CD14-positive monocyte (primary cell): ENCODE results near the gene HNF4A. TPM values are rescaled to one million over a fixed set of nuclear protein-coding genes. Genes with fewer than 3 reads are reported as not detected.

ENCODE experiments used
- DNase-seq, 3 donors: peaks; one replicate each; pipeline ENCODE4 v3.0.0-alpha.2; 2011 to 2022
- H2AFZ ChIP-seq: 2 replicates; pipeline ENCODE4 v1.6.0; 2012; ENCODE audit warnings: mild to moderate bottlenecking, low read depth, low read length, inconsistent platforms; ENCODE audit not compliant: insufficient read depth, poor library complexity, severe bottlenecking
- H3K27ac ChIP-seq, 2 donors: 1 replicate in 1 of 2; 2 replicates in 1 of 2; pipeline ENCODE4 v1.5.1; 2012 to 2013; ENCODE audit warnings: low read length in 2 of 2, control low read depth in 1 of 2, inconsistent platforms in 1 of 2, low read depth in 1 of 2, mild to moderate bottlenecking in 1 of 2
- H3K27me3 ChIP-seq, 2 donors: one replicate each; pipeline versions ENCODE4 v1.6.0 to v1.6.1; 2011 to 2013; ENCODE audit warnings: low read length in 2 of 2; ENCODE audit not compliant: control insufficient read depth in 2 of 2, insufficient read depth in 2 of 2
- H3K36me3 ChIP-seq, 2 donors: replicated peaks in 1 of 2; 1 replicate in 1 of 2; 2 replicates in 1 of 2; pipeline versions ENCODE4 v1.5.1 to v1.6.1; 2012 to 2013; ENCODE audit warnings: low read length in 2 of 2, control low read depth in 1 of 2, inconsistent platforms in 1 of 2, mild to moderate bottlenecking in 1 of 2; ENCODE audit not compliant: insufficient read depth in 2 of 2, control insufficient read depth in 1 of 2
- H3K4me1 ChIP-seq, 2 donors: 1 replicate in 1 of 2; 2 replicates in 1 of 2; pipeline versions ENCODE4 v1.5.1 to v1.6.1; 2012 to 2013; ENCODE audit warnings: low read length in 2 of 2, control low read depth in 1 of 2, inconsistent platforms in 1 of 2, mild to moderate bottlenecking in 1 of 2, moderate library complexity in 1 of 2; ENCODE audit not compliant: insufficient read depth in 2 of 2, control insufficient read depth in 1 of 2
- H3K4me2 ChIP-seq: replicated peaks from 2 replicates; pipeline ENCODE3; 2012; ENCODE audit warnings: low read length, moderate library complexity, mild to moderate bottlenecking; ENCODE audit not compliant: poor library complexity, severe bottlenecking; ENCODE audit errors: extremely low read depth
- H3K4me3 ChIP-seq, 3 experiments: fragments of 200-600 bp in 1 of 3; sonication (generic) in 1 of 3; replicated peaks in 1 of 3; 1 replicate in 2 of 3; 2 replicates in 1 of 3; pipeline ENCODE4 v1.5.1; 2011 to 2013; ENCODE audit warnings: low read length in 3 of 3, mild to moderate bottlenecking in 3 of 3, control low read depth in 2 of 3, low read depth in 2 of 3, inconsistent platforms in 1 of 3, moderate library complexity in 1 of 3
- H3K79me2 ChIP-seq: 2 replicates; pipeline ENCODE4 v1.6.0; 2012; ENCODE audit warnings: mild to moderate bottlenecking, control low read depth, inconsistent platforms, low read length, moderate library complexity; ENCODE audit not compliant: insufficient read depth
- H3K9ac ChIP-seq: 2 replicates; pipeline ENCODE4 v1.6.0; 2017; ENCODE audit warnings: low read length, mild to moderate bottlenecking; ENCODE audit not compliant: insufficient read depth, poor library complexity, severe bottlenecking
- H3K9me3 ChIP-seq, 2 donors: replicated peaks in 1 of 2; 1 replicate in 1 of 2; 2 replicates in 1 of 2; pipeline versions ENCODE4 v1.5.1 to v1.6.1; 2012 to 2013; ENCODE audit warnings: low read length in 2 of 2, control low read depth in 1 of 2; ENCODE audit not compliant: control insufficient read depth in 1 of 2, insufficient read depth in 1 of 2
- H4K20me1 ChIP-seq: 2 replicates; pipeline ENCODE4 v1.6.0; 2012; ENCODE audit warnings: mild to moderate bottlenecking, low read length, control low read depth, moderate library complexity; ENCODE audit not compliant: insufficient read depth
- H3K27ac Mint-ChIP-seq, 7 donors: one replicate each; pipeline ENCODE4 v1.8.0; 2020; ENCODE audit warnings: mild to moderate bottlenecking in 7 of 7, mixed read lengths in 7 of 7, moderate library complexity in 6 of 7, inconsistent platforms in 2 of 7
- H3K27me3 Mint-ChIP-seq, 3 donors: one replicate each; pipeline ENCODE4 v1.8.0; 2021 to 2022; ENCODE audit warnings: low read depth in 3 of 3, mild to moderate bottlenecking in 3 of 3, mixed read lengths in 3 of 3, moderate library complexity in 3 of 3, inconsistent platforms in 1 of 3
- H3K36me3 Mint-ChIP-seq, 2 donors: one replicate each; pipeline ENCODE4 v1.8.0; 2020; ENCODE audit warnings: mixed read lengths in 2 of 2, inconsistent platforms in 1 of 2, mild to moderate bottlenecking in 1 of 2
- H3K4me1 Mint-ChIP-seq: one replicate; pipeline ENCODE4 v1.8.0; 2020; ENCODE audit warnings: mild to moderate bottlenecking, mixed read lengths
- H3K4me3 Mint-ChIP-seq, 2 donors: one replicate each; pipeline ENCODE4 v1.8.0; 2020; ENCODE audit warnings: mild to moderate bottlenecking in 2 of 2, mixed read lengths in 2 of 2, moderate library complexity in 1 of 2
- H3K9me3 Mint-ChIP-seq, 7 donors: one replicate each; pipeline ENCODE4 v1.8.0; 2020 to 2022; ENCODE audit warnings: mixed read lengths in 7 of 7, mild to moderate bottlenecking in 6 of 7, moderate library complexity in 6 of 7, inconsistent platforms in 2 of 7
- CTCF ChIP-seq: fragments of 200-600 bp; IDR thresholded peaks from one replicate; pipeline ENCODE4 v1.8.0; 2022; ENCODE audit warnings: antibody characterized with exemption, mild to moderate bottlenecking
- WGBS: methylation state at CpG from one replicate; pipeline ENCODE4 v1.1.5; 2013; ENCODE audit warnings: missing lambda C conversion rate; ENCODE audit not compliant: insufficient coverage; 5-methylcytosine and 5-hydroxymethylcytosine counted together
- intact Hi-C, 2 donors: fragments of 100-400 bp; cut with micrococcal nuclease; formaldehyde crosslinking; loops; one replicate each; pipeline versions ENCODE4 v1.15.0 to v1.15.1; 2023
- polyA plus RNA-seq, 3 donors: library from polyadenylated mRNA; depleted of rRNA in 1 of 3; unstranded in 2 of 3; stranded (reverse) in 1 of 3; fragments of 300-500 nt in 2 of 3; fragments of >200 nt in 1 of 3; fragmentation: Illumina TruSeq in 2 of 3; gene quantifications; 1 replicate in 2 of 3; 2 replicates in 1 of 3; pipeline ENCODE4 v1.2.3, GENCODE V29; 2012 to 2021

The HNF4A gene
- polyA plus RNA-seq, 3 donors, result not detected

DNA sequence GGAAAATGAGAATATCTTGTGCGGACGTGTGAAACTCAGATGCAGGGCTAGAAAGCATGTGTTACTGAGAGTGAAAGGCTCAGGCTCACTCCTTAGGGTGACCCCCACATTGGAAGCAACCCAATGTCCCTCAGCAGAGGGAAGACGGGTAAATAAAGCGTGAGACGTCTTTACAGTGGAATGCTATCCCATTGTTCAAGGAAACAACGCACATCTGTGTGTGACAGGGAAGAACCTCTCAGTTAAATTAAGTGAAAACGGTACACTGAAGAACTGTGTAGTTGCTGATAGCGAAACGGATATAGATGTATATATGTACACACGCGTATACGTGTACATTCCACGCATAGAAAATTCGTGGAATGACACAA lies 839 bp downstream of the HNF4A start:
- Mint-ChIP-seq H3K27ac (no peak overlapping the region), H3K4me1 (no peaks in the 10 kb centered on the region), H3K27me3 (peaks cover 7 to 12% (median 10%) of the 10 kb centered on the region in 3 donors), H3K4me3 (no peak overlapping the region), H3K9me3 (no peaks in the 10 kb centered on the region), H3K36me3 (no peaks in the 10 kb centered on the region)
- Histone ChIP-seq H3K27me3 (no peaks in the 10 kb centered on the region), H3K36me3 (no peaks in the 10 kb centered on the region), H3K27ac (no peak overlapping the region), H3K4me3 (no peak overlapping the region), H2AFZ (no peak overlapping the region), H3K9ac (no peak overlapping the region), H3K79me2 (no peaks in the 10 kb centered on the region), H3K9me3 (no peaks in the 10 kb centered on the region), H4K20me1 (no peaks in the 10 kb centered on the region), H3K4me1 (no peaks in the 10 kb centered on the region), H3K4me2 (no peak overlapping the region)
- no peak for TF ChIP-seq CTCF
- intact Hi-C loops, result no loop called here
- no peak for DNase-seq
- 93% methylated on average over 12 of the region's 14 CpGs for WGBS

- intact Hi-C loops, result no loop called here
- Histone ChIP-seq H3K4me2 (no peak overlapping the region), H3K27me3 (no peaks in the 10 kb centered on the region), H3K79me2 (no peaks in the 10 kb centered on the region), H3K9me3 (no peaks in the 10 kb centered on the region), H3K27ac (no peak overlapping the region), H3K4me1 (no peaks in the 10 kb centered on the region), H2AFZ (no peak overlapping the region), H3K4me3 (no peak overlapping the region), H4K20me1 (no peaks in the 10 kb centered on the region), H3K36me3 (no peaks in the 10 kb centered on the region), H3K9ac (no peak overlapping the region)
- Mint-ChIP-seq H3K4me3 (no peak overlapping the region), H3K27ac (no peak overlapping the region), H3K27me3 (peaks cover 11 to 12% (median 12%) of the 10 kb centered on the region in 3 donors), H3K9me3 (no peaks in the 10 kb centered on the region), H3K36me3 (no peaks in the 10 kb centered on the region), H3K4me1 (no peaks in the 10 kb centered on the region)
- DNase-seq, result no peak
- no peak for TF ChIP-seq CTCF
- no CpG with 5 or more reads among the region's 2 CpGs for WGBS
These were observed 1.5 kb downstream of the HNF4A start for GRCh38 chr20:44357020-44357419.
